ENCODE results near the gene TAB2.
"Not testable (repeated sequence)": the region's sequence is repeated elsewhere in the genome, so short reads cannot be mapped to it uniquely, and the experiment has no call there.

TAB2 gene

GRCh38 chr6:149423964-149424440, 106.5 kb downstream of the TAB2 start:
- DNase-seq: no peak

- no peak for DNase-seq
Measured at GRCh38 chr6:149425224-149425623, 107.7 kb downstream of the TAB2 start.

GRCh38 chr6:149425754-149426153, 108.2 kb downstream of the TAB2 start:
- DNase-seq: no peak

GRCh38 chr6:149428606-149429005, 111.1 kb downstream of the TAB2 start:
- no peak for DNase-seq

GRCh38 chr6:149429427-149430360, 112.2 kb downstream of the TAB2 start:
- no peak for DNase-seq

- peak; percentile 63 for DNase-seq
Measured at GRCh38 chr6:149431905-149432775, 114.6 kb downstream of the TAB2 start.

GRCh38 chr6:149433405-149433804, 115.9 kb downstream of the TAB2 start:
- no peak for DNase-seq

- no peak for DNase-seq
Measured at GRCh38 chr6:149433881-149434280, 116.4 kb downstream of the TAB2 start.

- DNase-seq: no peak
Measured at GRCh38 chr6:149435919-149436586, 118.5 kb downstream of the TAB2 start.

- DNase-seq: no peak
Measured at GRCh38 chr6:149436647-149437046, 119.1 kb downstream of the TAB2 start.

- DNase-seq: no peak
Measured at GRCh38 chr6:149437212-149437611, 119.7 kb downstream of the TAB2 start.

GRCh38 chr6:149438855-149439254, 121.3 kb downstream of the TAB2 start:
- no peak for DNase-seq

GRCh38 chr6:149439626-149440025, 122.1 kb downstream of the TAB2 start:
- DNase-seq: no peak

GRCh38 chr6:149440735-149441671, 123.5 kb downstream of the TAB2 start:
- DNase-seq: no peak

GRCh38 chr6:149441740-149442139, 124.2 kb downstream of the TAB2 start:
- no peak for DNase-seq

- no peak for DNase-seq
Measured at GRCh38 chr6:149443411-149444181, 126.1 kb downstream of the TAB2 start.

GRCh38 chr6:149444360-149445094, 127.0 kb downstream of the TAB2 start:
- DNase-seq: not testable (repeated sequence)

- DNase-seq: no peak
Measured at GRCh38 chr6:149445095-149445466, 127.6 kb downstream of the TAB2 start.

- DNase-seq: no peak
Measured at GRCh38 chr6:149445573-149445972, 128.1 kb downstream of the TAB2 start.

- DNase-seq: no peak
Measured at GRCh38 chr6:149446791-149447376, 129.4 kb downstream of the TAB2 start.
